Measurements from ENCODE around the gene GOLGA6A.

Gene GOLGA6A

GRCh38 chr15:74028646-74029045 is 53.7 kb downstream of the GOLGA6A start:
- peaks cover 33% of the 10 kb centered on the region for H3K36me3 ChIP-seq
- H3K4me3 ChIP-seq (ENCODE audit: low read depth, low read length), result no peak overlapping the region
- no peak for TF ChIP-seq CTCF (IDR thresholded peaks at IDR 0.05; ENCODE audit: low read depth, low read length)
- H3K27ac ChIP-seq, result no peak overlapping the region
- no peaks in the 10 kb centered on the region for H3K9me3 ChIP-seq (ENCODE audit: severe bottlenecking)
- no peaks in the 10 kb centered on the region for H3K27me3 ChIP-seq (ENCODE audit: insufficient read depth, low read depth, severe bottlenecking)
- DNase-seq, result no peak

- no peaks in the 10 kb centered on the region for H3K9me3 ChIP-seq (ENCODE audit: severe bottlenecking)
- H3K36me3 ChIP-seq, result peaks cover 37% of the 10 kb centered on the region
- H3K4me3 ChIP-seq (ENCODE audit: low read depth, low read length), result no peak overlapping the region
- no peak for TF ChIP-seq CTCF (IDR thresholded peaks at IDR 0.05; ENCODE audit: low read depth, low read length)
- DNase-seq, result no peak
- no peaks in the 10 kb centered on the region for H3K27me3 ChIP-seq (ENCODE audit: insufficient read depth, low read depth, severe bottlenecking)
- no peak overlapping the region for H3K27ac ChIP-seq
Measured at GRCh38 chr15:74027688-74028087, 54.7 kb downstream of the GOLGA6A start.

- no peak for TF ChIP-seq CTCF (IDR thresholded peaks at IDR 0.05; ENCODE audit: low read depth, low read length)
- peaks cover 42% of the 10 kb centered on the region for H3K36me3 ChIP-seq
- no peak overlapping the region for H3K27ac ChIP-seq
- no peak overlapping the region for H3K4me3 ChIP-seq (ENCODE audit: low read depth, low read length)
- H3K27me3 ChIP-seq (ENCODE audit: insufficient read depth, low read depth, severe bottlenecking), result no peaks in the 10 kb centered on the region
- H3K9me3 ChIP-seq (ENCODE audit: severe bottlenecking), result no peaks in the 10 kb centered on the region
- no peak for DNase-seq
Measured at GRCh38 chr15:74025436-74025835, 56.9 kb downstream of the GOLGA6A start.

- Histone ChIP-seq H3K27ac (no peak overlapping the region), H3K9me3 (ENCODE audit: severe bottlenecking) (no peaks in the 10 kb centered on the region), H3K4me3 (ENCODE audit: low read depth, low read length) (no peak overlapping the region), H3K36me3 (peaks cover 44% of the 10 kb centered on the region), H3K27me3 (ENCODE audit: insufficient read depth, low read depth, severe bottlenecking) (no peaks in the 10 kb centered on the region)
- no peak for TF ChIP-seq CTCF (IDR thresholded peaks at IDR 0.05; ENCODE audit: low read depth, low read length)
- no peak for DNase-seq
Measured at GRCh38 chr15:74024687-74025086, 57.7 kb downstream of the GOLGA6A start.

GRCh38 chr15:74022706-74023470 is 59.5 kb downstream of the GOLGA6A start:
- Histone ChIP-seq H3K4me3 (ENCODE audit: low read depth, low read length) (no peak overlapping the region), H3K9me3 (ENCODE audit: severe bottlenecking) (no peaks in the 10 kb centered on the region), H3K27me3 (ENCODE audit: insufficient read depth, low read depth, severe bottlenecking) (no peaks in the 10 kb centered on the region), H3K27ac (no peak overlapping the region), H3K36me3 (peaks cover 42% of the 10 kb centered on the region)
- DNase-seq, result no peak
- TF ChIP-seq CTCF (IDR thresholded peaks at IDR 0.05; ENCODE audit: low read depth, low read length), result no peak

Measured in WERI-Rb-1 (cell line).